OCI-LY1 (cell line): ENCODE data around the gene EYA3.

Experiments
- H2AFZ ChIP-seq: fragments of 200-600 bp; sonication (generic), shearing (Covaris generic); 2 replicates; pipeline ENCODE4 v1.6.0; 2014; ENCODE audit warnings: antibody characterized with exemption, mild to moderate bottlenecking, low read length
- H3F3A ChIP-seq: fragments of 200-600 bp; sonication (generic), shearing (Covaris generic); 2 replicates; pipeline ENCODE4 v1.6.0; 2014; ENCODE audit warnings: mild to moderate bottlenecking, antibody characterized with exemption, low read length, moderate library complexity; ENCODE audit not compliant: insufficient read depth
- H3K27ac ChIP-seq: fragments of 200-600 bp; sonication (generic); 2 replicates; pipeline ENCODE4 v1.5.1; 2014; ENCODE audit warnings: low read length, mixed run types, mild to moderate bottlenecking, low read depth; ENCODE audit not compliant: poor library complexity, severe bottlenecking
- H3K27me3 ChIP-seq: fragments of 200-600 bp; sonication (generic); 2 replicates; pipeline ENCODE4 v1.6.0; 2014; ENCODE audit warnings: antibody characterized with exemption, mild to moderate bottlenecking, low read length, moderate library complexity; ENCODE audit not compliant: insufficient read depth
- H3K36me3 ChIP-seq: fragments of 200-600 bp; sonication (generic); 2 replicates; pipeline ENCODE4 v1.6.1; 2014; ENCODE audit warnings: mild to moderate bottlenecking, antibody characterized with exemption, low read length, moderate library complexity, mixed read lengths; ENCODE audit not compliant: insufficient read depth
- H3K4me1 ChIP-seq: fragments of 200-600 bp; sonication (generic); 2 replicates; pipeline ENCODE4 v1.5.1; 2014; ENCODE audit warnings: mild to moderate bottlenecking, low read length, moderate library complexity; ENCODE audit not compliant: insufficient read depth, severe bottlenecking
- H3K4me2 ChIP-seq: fragments of 200-600 bp; sonication (generic), shearing (Covaris generic); 2 replicates; pipeline ENCODE4 v1.6.1; 2014; ENCODE audit warnings: low read length
- H3K4me3 ChIP-seq: fragments of 200-600 bp; sonication (generic); 2 replicates; pipeline ENCODE4 v1.5.1; 2014; ENCODE audit warnings: low read length, low read depth, mild to moderate bottlenecking, mixed read lengths; ENCODE audit not compliant: poor library complexity, severe bottlenecking
- H3K79me2 ChIP-seq: fragments of 200-600 bp; shearing (Covaris generic); 2 replicates; pipeline ENCODE4 v1.6.1; 2016; ENCODE audit warnings: mixed run types, low read length, mixed read lengths; ENCODE audit not compliant: insufficient read depth
- H3K9ac ChIP-seq: fragments of 200-600 bp; sonication (generic), shearing (Covaris generic); 2 replicates; pipeline ENCODE4 v1.6.1; 2014; ENCODE audit warnings: mild to moderate bottlenecking, low read length, mixed read lengths
- H3K9me2 ChIP-seq: fragments of 200-600 bp; sonication (generic), shearing (Covaris generic); 2 replicates; pipeline ENCODE4 v1.6.1; 2014; ENCODE audit warnings: low read depth, mild to moderate bottlenecking, low read length, mixed read lengths
- H3K9me3 ChIP-seq: fragments of 200-600 bp; shearing (Covaris generic); 2 replicates; pipeline ENCODE4 v1.6.1; 2014; ENCODE audit warnings: low read length, mixed read lengths
- H4K20me1 ChIP-seq: fragments of 200-600 bp; sonication (generic), shearing (Covaris generic); 2 replicates; pipeline ENCODE4 v1.6.0; 2016; ENCODE audit warnings: mild to moderate bottlenecking, low read length; ENCODE audit not compliant: insufficient read depth
- EZH2 ChIP-seq: fragments of 200-600 bp; sonication (generic), shearing (Covaris generic); IDR thresholded peaks from 2 replicates; pipeline ENCODE4 v1.8.0; 2017; ENCODE audit warnings: borderline replicate concordance, mixed run types, mild to moderate bottlenecking, antibody characterized with exemption, low read length, moderate library complexity, mixed read lengths
- TF ChIP-seq, protein P1 (sequence below): fragments of 200-600 bp; sonication (generic), shearing (Covaris generic); IDR thresholded peaks from 2 replicates; pipeline ENCODE4 v1.5.1; 2017; ENCODE audit warnings: mild to moderate bottlenecking, antibody characterized with exemption, low read length, moderate library complexity, mixed read lengths

The EYA3 gene

DNA sequence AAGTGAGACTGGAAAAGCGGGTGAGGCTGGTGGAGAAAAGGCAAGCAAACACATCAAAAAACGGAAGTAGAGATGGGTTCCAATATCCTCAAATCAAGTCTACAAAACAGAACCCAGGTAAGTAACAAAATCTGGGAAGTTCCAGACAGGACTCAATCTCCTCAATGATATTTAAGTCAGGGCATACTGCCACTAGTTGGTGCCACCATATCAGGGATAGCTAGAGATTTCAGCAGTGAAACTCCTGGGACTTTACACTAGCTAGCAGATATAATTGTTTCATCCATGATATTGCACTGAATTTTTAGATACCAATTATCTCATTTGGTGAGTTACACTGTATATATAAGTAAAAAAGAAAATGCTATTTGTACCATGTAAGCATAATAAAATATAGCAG, 52.0 kb downstream of the EYA3 start:
- peaks cover 11% of the 10 kb centered on the region for H3K4me1 ChIP-seq
- TF ChIP-seq EZH2: no peak
- TF ChIP-seq, protein P1, sequence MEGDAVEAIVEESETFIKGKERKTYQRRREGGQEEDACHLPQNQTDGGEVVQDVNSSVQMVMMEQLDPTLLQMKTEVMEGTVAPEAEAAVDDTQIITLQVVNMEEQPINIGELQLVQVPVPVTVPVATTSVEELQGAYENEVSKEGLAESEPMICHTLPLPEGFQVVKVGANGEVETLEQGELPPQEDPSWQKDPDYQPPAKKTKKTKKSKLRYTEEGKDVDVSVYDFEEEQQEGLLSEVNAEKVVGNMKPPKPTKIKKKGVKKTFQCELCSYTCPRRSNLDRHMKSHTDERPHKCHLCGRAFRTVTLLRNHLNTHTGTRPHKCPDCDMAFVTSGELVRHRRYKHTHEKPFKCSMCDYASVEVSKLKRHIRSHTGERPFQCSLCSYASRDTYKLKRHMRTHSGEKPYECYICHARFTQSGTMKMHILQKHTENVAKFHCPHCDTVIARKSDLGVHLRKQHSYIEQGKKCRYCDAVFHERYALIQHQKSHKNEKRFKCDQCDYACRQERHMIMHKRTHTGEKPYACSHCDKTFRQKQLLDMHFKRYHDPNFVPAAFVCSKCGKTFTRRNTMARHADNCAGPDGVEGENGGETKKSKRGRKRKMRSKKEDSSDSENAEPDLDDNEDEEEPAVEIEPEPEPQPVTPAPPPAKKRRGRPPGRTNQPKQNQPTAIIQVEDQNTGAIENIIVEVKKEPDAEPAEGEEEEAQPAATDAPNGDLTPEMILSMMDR: peak; percentile 21; the same call in 1 of the 2 replicates
- H3K27ac ChIP-seq: no peak overlapping the region

DNA sequence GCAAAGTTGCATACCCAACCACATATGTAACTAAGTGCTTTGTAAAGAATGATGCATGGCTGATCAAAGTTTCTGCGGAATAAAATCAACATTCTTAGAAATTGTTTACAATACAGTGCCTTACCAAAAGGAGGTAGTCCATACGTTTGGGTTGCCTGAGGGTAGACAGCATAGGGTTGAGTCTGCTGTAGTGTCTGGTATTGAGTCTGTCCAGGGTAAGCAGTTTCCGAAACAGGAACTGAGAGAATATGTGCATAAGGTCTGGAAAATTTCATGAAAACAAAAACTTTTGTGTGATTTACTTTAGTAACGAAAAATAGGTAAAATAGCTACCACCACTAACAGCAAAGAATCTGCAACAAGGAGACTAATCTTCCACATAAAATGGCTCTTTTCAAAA, 53.0 kb downstream of the EYA3 start:
- Histone ChIP-seq H3K9ac (no peak overlapping the region), H3F3A (no peaks in the 10 kb centered on the region), H3K4me1 (peaks cover 11% of the 10 kb centered on the region), H3K9me2 (no peaks in the 10 kb centered on the region), H3K4me3 (no peak overlapping the region), H4K20me1 (no peaks in the 10 kb centered on the region), H3K27ac (no peak overlapping the region), H3K79me2 (no peaks in the 10 kb centered on the region), H3K36me3 (peaks cover 43% of the 10 kb centered on the region; the same call in 1 of the 2 replicates), H3K27me3 (no peaks in the 10 kb centered on the region), H2AFZ (no peak overlapping the region), H3K4me2 (no peak overlapping the region), H3K9me3 (no peaks in the 10 kb centered on the region)
- TF ChIP-seq, protein P1: no peak
- TF ChIP-seq EZH2: no peak

More for the DNA sequence above, 52.0 kb downstream of the EYA3 start:
- H4K20me1 ChIP-seq: no peaks in the 10 kb centered on the region
- no peak overlapping the region for H3K4me2 ChIP-seq
- H3K27me3 ChIP-seq: no peaks in the 10 kb centered on the region
- H3K79me2 ChIP-seq: no peaks in the 10 kb centered on the region
- no peaks in the 10 kb centered on the region for H3F3A ChIP-seq
- H3K36me3 ChIP-seq: peaks cover 42% of the 10 kb centered on the region; the same call in 1 of the 2 replicates
- H3K9me2 ChIP-seq: no peaks in the 10 kb centered on the region
- H2AFZ ChIP-seq: no peak overlapping the region
- no peak overlapping the region for H3K4me3 ChIP-seq
- no peaks in the 10 kb centered on the region for H3K9me3 ChIP-seq
- H3K9ac ChIP-seq: no peak overlapping the region

DNA sequence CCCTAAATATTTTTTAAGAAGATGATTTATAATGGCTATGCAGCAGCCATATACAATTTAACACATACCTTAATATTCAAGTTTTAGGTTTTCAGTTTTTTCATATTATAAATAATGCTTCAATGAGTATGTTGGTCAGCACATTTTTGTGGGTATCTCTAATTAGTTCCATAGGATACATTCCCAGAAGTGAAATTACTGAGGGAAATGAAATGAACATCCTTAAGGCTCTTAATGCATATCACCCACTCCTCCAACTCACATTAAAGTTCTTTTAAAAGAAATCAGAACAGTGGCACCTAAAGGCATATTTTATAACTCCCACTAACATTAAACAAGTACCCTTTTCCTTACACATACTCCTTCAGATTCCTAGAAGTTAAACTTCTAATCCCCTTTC, 56.1 kb downstream of the EYA3 start:
- no peak overlapping the region for H3K27ac ChIP-seq
- H3K79me2 ChIP-seq: no peaks in the 10 kb centered on the region

More for the DNA sequence above, 56.1 kb downstream of the EYA3 start:
- H4K20me1 ChIP-seq: no peaks in the 10 kb centered on the region
- peaks cover 11% of the 10 kb centered on the region for H3K4me1 ChIP-seq
- no peak overlapping the region for H3K9ac ChIP-seq
- no peak overlapping the region for H2AFZ ChIP-seq
- TF ChIP-seq, protein P1: no peak
- no peak for TF ChIP-seq EZH2
- H3F3A ChIP-seq: no peaks in the 10 kb centered on the region; the same call in 1 of the 2 replicates
- H3K4me2 ChIP-seq: no peak overlapping the region
- no peaks in the 10 kb centered on the region for H3K9me2 ChIP-seq
- H3K36me3 ChIP-seq: peaks cover 25% of the 10 kb centered on the region; the same call in 1 of the 2 replicates
- H3K4me3 ChIP-seq: no peak overlapping the region
- H3K27me3 ChIP-seq: no peaks in the 10 kb centered on the region
- no peaks in the 10 kb centered on the region for H3K9me3 ChIP-seq
